ENCODE data around the gene EXTL2.
"Not testable (repeated sequence)": the region's sequence is repeated elsewhere in the genome, so short reads cannot be mapped to it uniquely, and the experiment has no call there.

The EXTL2 gene, protein sequence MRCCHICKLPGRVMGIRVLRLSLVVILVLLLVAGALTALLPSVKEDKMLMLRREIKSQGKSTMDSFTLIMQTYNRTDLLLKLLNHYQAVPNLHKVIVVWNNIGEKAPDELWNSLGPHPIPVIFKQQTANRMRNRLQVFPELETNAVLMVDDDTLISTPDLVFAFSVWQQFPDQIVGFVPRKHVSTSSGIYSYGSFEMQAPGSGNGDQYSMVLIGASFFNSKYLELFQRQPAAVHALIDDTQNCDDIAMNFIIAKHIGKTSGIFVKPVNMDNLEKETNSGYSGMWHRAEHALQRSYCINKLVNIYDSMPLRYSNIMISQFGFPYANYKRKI

DNA sequence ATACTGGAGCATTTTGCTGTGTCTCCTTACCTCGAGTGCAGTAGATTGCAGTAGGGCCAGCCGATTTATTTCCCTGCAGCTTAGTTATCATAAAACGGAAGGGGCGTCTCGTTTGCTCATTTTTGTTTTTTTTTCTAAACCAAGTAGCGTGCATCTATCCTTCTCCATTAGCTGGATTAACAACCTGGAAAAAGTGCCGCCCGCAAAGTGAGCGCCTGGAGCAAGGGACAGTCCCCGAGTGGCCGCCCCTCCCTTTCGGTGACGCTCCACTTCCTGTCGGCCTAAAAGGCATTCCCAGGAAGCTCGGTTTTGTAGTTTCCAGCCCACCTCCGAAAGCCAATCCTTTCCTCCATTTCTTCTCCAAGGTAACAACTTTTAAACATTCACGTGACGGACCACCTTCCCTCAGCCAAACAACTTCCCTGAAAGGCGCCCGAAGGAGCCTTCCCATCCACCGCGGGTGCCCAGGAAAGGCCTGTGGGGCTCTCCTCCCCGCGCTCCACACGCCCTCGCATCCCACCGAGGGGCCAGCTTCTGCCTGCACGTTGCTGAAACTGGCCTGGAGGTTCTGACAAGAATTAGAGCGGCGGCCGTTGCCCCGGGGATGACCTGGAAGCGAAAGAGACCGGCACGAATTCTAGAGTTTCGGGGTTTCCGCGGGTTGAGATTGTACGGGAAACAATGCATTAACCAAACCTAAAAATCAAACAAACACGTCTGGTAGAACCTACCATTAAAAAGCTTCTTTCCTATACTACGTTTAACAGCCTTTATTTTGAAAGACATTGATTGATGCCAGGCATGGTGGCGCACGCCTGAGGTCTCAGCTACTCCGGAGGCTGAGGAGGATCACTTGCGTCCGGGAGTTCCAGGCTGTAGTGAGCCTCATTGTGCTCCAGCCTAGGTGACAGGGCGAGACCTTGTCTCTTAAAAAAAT, at the start of gene EXTL2:
EXTL2 (minus strand) TSS at position 240 of the 937 bp plus-strand sequence. CDS start 6,085 bp downstream, outside the sequence.
- DNase-seq (ENCODE audit: low read depth), result peak; percentile 79

DNA sequence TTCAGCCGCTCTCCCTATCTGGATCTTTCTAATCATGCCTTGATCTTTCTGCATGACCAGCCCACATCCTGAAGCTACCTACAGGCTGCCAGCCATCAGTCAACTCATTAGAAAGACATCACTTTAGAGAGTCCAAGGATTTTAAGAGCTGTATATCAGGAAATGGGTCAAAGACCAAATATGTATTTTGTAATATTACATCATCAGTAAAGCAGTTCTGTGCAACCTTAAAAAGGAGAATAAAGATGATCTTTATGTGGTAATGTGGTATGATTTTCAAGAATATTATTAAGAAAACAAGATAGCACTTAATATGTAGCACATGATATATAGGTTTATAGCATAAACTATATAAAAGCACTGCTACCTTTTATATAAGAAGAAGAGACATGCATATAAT, 48.9 kb upstream of the EXTL2 start:
- peak; percentile 38 for DNase-seq (ENCODE audit: low read depth)

DNA sequence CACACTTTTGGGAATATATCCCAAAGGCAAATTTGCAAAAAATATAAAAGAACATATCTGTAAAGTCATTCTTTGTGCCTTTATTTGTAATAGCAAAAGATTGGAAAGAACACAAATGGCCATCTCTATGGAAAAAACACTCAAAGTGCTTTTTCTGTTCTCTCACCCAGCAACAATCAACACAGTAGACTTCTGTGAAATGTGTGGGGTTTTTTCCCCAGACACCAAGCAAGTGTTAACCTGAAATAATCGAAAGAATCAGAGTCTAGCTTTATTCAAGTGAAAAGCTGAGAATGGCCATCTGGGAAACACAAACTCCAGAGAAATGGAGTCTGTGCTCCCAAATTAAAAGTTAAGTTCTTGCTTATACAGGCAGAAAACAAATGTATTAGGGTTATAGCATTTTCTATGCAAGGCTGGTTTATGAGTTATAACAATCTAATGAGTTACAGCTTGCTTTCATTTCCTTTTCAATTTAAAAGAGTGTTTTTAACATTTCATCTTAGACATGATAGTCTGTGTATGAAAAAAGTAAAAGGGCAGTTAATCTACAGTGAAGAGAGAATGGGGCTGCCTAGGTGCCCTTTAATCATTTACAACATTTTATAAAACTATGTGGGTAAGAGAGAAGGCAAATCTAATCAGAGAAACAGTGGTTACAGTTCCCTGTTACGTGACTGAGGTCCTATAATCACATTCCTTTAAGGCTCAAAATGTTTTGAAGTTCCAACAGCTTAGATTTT, 47.8 kb upstream of the EXTL2 start:
- no peak for DNase-seq (ENCODE audit: low read depth)

DNA sequence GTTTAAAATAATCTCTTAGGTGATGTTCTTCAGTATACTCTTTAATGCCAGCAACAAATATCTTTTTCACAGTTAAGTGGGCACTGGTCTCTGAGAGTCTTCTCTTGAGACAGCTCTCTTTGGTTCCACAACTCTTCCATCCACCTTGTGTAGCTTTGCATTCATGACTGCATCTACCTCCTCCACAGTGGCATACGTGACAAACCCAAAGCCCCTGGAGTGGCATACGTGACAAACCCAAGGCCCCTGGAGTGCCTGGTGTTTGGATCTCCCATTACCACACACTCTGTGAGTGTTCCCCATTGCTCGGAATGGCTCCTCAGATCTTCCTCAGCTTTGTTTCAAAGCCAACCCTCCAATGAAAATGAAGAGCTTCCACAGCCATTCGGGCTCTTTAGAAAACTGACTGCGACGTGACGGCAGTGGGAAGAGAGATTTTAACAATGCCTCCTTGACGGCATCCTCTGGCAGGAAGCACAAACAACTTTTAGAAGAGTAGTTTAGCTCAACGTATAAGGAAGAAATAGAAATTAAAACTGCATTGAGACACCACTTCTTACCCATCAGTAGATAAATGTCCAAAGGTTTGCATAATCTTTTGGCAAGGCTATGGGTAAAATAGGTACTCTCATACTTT, 47.1 kb upstream of the EXTL2 start:
- DNase-seq (ENCODE audit: low read depth), result no peak

DNA sequence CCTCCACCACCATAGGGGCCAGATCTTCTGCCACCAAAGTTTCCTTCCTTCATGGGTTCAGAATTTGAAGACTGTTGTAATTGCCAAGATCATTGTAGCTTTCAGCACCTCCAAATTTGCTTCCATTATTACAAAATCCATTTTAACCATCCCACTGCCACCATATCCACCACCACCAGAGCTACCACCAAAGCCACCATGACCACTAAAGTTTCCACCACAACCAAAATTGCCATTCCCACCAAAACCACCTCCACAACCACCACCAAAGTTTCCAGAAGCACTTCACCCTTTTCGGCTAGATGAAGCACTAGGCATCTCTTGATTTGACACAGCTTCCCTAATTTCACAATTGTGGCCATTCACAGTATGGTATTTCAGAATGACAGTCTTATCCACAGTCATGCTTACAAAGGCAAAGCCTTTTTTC, 46.5 kb upstream of the EXTL2 start:
- DNase-seq (ENCODE audit: low read depth), result no peak

DNA sequence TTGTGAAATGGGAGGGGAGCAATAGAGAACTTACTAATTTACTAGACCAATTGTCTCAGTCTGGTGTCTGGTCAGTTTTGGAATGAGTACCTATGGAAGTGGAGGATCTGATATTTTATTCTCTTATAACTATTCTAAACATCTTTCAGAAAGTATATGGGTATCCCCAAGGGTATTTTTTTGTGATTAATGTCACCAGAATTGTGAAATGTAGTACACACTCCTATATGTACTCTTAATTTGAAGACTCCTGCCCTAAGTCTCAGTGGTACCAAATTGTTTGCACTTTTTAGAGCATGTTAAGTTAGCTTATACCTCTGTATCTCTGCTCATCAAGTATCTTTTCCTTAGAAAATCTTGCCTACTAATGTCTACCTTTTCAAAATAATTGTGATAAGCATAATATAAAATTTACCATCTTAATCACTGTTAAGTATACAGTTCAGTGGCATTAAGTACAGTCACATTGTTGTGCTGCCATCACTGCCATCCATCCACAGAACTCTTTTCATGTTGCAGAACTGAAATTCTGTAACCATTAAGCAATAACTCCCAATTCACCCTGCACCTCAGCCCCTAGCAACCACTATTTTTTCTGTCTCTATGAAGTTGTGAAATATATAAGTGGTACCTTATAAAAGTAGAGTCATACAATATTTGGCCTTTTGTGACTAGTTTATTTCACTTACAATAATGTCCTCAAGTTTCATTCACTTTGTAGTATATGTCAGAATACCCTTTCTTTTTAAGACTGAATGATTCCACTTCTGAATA, 41.7 kb upstream of the EXTL2 start:
- no peak for DNase-seq (ENCODE audit: low read depth)

DNA sequence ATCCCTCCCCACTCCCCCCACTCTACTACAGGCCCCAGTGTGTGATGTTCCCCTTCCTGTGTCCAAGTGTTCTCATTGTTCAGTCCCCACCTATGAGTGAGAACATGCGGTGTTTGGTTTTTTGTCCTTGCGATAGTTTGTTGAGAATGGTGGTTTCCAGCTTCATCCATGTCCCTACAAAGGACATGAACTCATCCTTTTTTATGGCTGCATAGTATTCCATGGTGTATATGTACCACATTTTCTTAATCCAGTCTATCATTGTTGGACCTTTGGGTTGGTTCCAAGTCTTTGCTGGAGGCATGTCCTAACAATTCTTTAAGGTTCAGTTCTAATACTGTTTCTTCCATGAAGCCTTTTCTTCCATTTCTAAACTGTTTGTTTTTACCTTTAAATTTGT, 38.9 kb upstream of the EXTL2 start:
- not testable (repeated sequence) for DNase-seq (ENCODE audit: low read depth)

DNA sequence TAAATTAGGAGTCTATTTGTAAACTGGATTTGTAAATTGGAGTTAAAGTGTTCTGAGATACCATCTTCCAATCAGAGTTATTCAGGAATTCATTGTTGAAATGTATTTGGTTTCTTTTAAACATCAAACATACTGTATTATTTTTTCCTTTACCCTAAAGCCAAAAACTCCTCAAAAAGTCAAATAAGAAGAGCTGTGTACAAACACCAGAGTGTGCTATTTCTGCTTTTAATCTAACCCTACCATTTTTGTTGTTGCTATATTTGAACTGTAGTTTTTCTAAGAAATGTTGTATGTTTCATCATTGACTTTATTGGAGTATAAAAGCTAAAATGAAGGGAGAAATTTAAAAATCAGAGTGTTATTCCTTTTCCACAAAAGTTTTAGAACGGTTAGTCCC, 37.1 kb upstream of the EXTL2 start:
- DNase-seq (ENCODE audit: low read depth), result no peak

DNA sequence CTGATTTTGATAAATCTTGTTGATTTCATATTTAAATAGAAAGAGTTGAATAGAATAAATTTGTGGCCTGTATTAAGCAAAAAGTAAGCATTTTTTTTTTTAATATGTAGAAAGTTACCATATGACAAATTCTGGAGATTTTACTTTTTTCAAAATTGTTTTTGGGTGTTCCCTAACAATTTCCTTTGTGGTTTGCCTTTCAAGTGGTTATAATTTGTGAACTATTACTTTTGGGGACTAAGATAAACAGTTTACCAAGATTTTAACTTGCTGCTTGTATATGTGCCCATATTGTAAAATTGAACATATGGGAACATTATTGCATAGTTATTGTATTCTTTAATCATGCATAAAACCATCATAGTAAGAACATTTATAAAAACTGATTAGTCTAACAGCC, 35.9 kb upstream of the EXTL2 start:
- DNase-seq (ENCODE audit: low read depth), result no peak

DNA sequence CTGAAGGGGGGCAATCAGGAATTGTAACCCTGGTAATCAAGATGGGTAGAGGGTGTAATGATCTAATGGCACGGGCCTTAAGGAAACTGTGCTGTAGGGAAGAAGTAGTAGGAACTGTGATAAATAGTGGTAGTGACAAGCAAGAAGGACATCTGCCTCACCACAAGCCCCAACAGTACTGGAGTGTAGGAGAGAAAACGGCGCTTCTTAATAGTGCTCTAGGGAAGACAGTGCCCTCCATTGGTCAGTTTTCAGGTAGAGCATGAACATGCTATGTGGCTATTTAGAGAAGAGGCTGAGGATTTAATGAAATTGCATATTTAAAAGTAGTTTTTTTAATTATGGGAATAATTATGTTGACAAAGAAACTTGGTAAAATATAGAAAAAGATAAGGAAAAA, 33.5 kb upstream of the EXTL2 start:
- no peak for DNase-seq (ENCODE audit: low read depth)

DNA sequence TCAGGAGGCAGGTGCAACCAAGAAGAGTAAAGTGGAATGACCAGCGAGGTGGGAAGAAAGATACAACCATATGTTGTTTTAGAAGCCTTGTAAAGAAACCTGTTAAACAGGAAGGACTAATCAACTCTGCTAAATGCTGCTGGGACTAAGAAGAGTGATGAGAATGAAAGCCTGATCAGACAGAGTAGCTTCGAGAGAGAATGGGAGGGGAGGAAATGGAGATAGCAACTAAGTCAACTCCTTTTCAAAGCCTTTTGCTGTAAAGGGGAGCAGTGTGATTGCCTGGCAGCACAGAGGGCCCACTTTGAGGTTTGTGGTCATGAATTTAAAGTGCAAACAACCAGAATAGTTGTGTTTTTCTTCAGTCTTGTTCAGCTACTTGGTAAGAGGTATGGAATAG, 32.6 kb upstream of the EXTL2 start:
- DNase-seq (ENCODE audit: low read depth), result no peak

DNA sequence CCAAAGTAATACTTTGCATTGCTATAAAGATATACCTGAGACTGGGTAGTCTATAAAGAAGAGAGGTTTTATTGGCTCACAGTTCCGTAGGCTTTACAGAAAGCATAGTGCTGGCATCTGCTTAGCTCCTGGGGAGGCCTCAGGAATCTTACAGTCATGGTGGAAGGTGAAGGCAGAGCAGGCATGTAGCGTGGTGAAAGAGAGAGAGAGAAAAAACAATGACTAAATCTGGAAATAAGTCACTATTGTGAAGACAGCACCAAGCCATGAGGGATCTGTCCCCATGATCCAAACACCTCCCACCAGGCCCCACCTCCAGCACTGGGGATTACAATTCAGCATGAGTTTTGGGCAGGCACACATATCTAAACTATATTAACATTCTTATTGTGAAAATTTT, 31.6 kb upstream of the EXTL2 start:
- DNase-seq (ENCODE audit: low read depth), result no peak

DNA sequence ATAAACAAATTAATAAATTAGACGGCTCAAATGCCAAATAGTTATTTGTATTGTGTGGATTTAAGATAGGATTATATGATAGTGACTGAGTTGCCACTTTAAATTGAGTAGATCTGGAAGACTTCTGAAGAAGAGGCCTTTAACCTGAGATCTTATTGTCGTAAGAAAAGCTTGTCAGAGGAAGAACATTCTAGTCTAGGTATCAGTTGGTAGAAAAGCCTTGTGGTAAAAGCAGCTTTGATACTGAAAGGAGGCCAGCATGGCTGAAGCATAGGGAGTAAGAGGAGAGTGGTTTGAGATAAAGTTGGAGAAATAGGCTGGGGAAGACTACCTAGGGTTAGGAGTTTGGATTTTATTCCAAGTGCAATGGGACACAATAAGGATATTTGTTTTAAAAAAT, 30.3 kb upstream of the EXTL2 start:
- no peak for DNase-seq (ENCODE audit: low read depth)

DNA sequence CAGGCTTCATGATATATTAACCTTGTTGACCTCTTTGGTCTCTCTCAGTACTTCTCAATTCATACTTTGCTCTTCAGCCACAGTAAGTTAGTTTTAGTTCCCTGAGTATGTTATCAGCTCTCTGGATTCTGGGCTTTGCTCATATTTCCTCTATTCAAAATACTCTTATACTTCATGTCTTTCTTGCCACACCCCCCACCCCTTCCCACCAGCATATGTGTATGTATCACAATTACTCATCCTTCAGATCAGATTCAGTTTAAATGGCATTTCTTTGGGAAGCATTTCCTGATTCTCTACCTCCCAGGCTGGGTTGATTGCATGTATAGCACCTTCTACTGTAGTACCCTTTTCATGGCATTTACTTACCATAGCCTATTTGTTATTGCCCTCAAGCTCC, 29.6 kb upstream of the EXTL2 start:
- peak; percentile 74 for DNase-seq (ENCODE audit: low read depth)

DNA sequence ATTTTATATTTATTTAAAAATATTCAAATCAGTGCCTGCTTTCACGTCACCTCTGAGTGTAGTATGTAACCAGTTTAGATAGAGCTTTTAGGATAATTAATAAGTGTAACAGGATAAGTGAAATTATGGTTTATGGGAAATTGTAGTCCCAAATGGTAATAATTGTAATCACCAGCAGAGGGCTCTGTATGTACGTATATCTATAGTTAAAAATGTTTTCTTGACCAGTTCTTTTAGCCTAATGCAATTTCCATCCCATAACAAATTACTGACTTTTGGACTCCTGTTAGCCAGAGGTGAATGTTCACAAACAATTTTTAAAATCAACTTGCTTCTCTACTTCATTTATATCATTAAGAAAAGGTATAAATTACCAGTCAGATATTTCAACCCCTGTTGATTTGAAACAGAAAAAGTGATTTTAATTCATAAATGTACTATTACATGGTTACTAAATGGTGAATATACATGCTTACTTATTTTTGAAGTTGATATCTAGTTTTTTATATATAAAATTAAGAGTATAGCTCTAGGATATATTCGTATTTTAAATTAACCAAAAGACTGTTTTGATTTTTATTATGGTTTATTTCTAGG, 26.6 kb upstream of the EXTL2 start:
- peak; percentile 54 for DNase-seq (ENCODE audit: low read depth)

DNA sequence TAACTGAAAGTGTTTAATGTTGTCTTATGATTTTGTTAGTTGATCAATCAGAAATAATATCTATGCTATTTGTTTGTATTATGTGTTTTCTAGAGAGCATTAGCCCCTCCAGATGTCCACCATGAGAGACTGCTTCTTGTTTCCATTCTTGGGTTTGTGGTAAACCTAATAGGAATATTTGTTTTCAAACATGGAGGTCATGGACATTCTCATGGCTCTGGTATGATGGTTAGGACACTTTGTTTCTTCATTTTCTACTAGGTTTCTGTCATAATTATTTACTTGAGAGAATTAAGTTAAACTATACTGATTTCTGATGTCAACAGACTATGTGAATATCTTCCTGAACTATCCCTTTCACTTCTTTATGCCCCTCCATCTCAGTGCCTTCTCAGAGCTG, 17.4 kb upstream of the EXTL2 start:
- DNase-seq (ENCODE audit: low read depth), result peak; percentile 17

DNA sequence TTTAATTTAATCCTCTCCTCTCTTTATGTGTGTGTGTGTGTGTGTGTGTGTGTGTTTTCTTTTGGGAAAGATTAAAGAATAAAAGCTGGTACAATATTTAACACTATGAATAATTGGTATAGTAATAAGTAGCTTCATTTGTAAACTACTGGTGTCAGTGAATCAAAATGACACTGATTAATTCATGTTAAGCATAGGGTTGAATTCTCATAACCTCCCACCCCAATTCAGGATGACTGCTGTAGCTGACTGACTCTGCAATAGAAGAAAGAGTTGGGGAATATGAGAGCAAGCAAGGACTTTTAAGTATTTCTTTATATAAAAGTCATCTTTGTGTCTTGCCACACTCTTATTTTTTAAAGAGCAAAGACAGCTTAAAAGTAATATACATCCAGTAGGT, 14.4 kb upstream of the EXTL2 start:
- DNase-seq (ENCODE audit: low read depth), result no peak

DNA sequence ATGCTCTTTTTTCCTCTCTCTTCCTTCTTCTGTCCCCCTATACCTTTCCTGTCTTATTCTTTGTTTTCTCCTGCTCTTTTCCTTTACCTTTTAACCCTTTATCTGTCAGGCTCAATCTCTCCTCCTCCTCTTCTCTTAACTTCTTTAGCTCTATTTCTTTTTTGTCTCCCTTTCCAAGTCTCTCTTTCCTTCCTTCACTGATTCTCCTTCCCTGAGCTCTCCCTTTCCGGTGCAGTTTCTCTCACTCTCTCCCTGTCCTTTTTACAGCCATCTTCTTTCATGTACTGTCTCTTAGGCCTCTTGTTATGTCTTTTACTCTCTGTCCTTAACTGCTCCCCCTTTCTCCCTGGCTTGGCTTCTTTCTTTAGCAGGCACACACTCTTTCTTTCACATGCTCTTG, 13.2 kb upstream of the EXTL2 start:
- no peak for DNase-seq (ENCODE audit: low read depth)

DNA sequence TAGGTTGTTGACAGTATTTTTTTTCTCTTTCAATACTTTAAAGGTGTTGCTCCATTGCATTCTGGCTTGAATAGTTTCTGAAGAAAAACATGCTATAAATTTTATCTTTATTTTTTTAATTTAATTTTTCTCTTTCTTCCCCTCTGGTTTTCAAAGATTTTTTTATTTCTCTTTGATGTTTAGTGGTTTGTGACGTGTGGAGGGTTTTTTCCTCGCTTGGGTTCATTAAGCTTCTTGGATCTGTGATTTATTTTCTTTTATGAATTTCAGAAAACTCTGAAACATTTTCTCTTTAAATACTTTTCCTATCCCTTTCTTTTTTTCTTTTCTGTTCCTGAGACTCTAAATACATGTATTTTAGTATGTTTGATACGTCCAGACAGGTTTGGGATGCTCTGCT, 10.5 kb upstream of the EXTL2 start:
- DNase-seq (ENCODE audit: low read depth), result no peak

DNA sequence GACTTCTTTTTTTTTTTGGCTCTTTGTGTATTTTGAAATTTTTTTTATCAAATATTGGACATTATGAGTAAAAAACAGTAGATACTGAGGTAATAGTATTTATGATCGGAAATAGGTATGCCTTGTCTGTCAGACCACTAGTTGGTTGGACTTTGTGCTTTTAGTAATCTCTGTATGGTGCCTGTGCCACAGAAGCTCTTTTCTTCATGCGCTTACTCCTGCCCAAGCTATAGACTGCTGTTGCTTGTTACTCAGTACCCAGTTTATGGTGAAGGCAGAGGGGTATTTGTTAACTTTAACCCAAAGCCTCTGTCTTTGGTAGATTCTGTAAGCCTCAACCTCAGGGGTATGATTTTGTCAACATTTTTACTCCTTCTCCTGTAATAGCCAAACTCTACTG, 9.9 kb upstream of the EXTL2 start:
- DNase-seq (ENCODE audit: low read depth), result no peak

DNA sequence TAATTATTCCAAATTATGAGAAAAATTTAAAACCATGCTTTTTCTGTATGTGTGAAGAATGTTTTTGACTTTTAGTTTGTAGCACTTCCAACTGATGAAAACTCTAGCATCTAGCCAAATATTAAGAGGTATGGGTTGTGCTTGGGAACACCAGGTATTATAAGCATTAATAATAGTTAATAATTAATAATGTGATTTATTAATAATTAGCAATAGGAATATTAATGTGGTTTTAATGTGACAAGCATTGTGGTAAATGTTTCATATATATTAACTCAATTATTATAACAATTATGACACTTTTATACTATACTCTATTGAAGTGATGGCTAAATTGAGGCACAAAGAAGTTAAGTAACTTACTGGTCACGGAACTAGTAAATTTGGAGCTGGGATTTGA, 9.1 kb upstream of the EXTL2 start:
- DNase-seq (ENCODE audit: low read depth), result no peak

Measured in iris pigment epithelial cell (primary cell).